ENCODE data around the gene ROPN1L. TPM values are rescaled to one million over a fixed set of nuclear protein-coding genes. Genes with fewer than 3 reads are reported as not detected.

ROPN1L gene
- total RNA-seq, 1 experiment from 2014 or later: 7.1 TPM

GRCh38 chr5:10480237-10480985, 38.7 kb downstream of the ROPN1L start:
- H3K4me1 ChIP-seq (replicated peaks; ENCODE audit: insufficient read depth): peaks cover 50% of the 10 kb centered on the region

GRCh38 chr5:10481241-10481935, 39.7 kb downstream of the ROPN1L start:
- Histone ChIP-seq H3K9me3 (ENCODE audit: insufficient read depth, low read depth) (no peaks in the 10 kb centered on the region), H3K27me3 (ENCODE audit: insufficient read depth, low read depth) (no peaks in the 10 kb centered on the region), H3K4me3 (no peak overlapping the region), H3K4me1 (replicated peaks; ENCODE audit: insufficient read depth) (peaks cover 50% of the 10 kb centered on the region), H3K36me3 (ENCODE audit: low read depth) (no peaks in the 10 kb centered on the region), H2AFZ (no peak overlapping the region), H4K20me1 (ENCODE audit: insufficient read depth) (no peaks in the 10 kb centered on the region), H3F3A (ENCODE audit: insufficient read depth, low read depth) (peaks cover 38% of the 10 kb centered on the region), H3K4me2 (peak overlapping the region; percentile 17), H3K9me2 (ENCODE audit: insufficient read depth) (no peaks in the 10 kb centered on the region), H3K27ac (peak overlapping the region; percentile 0; the same call in 1 of the 2 replicates), H3K79me2 (ENCODE audit: low read depth) (no peaks in the 10 kb centered on the region)
- peak; percentile 40 to 79 for DNase-seq
- intact Hi-C loops (cut with micrococcal nuclease; ENCODE audit: unreplicated experiment): loop anchor here (1.0 kb wide), 1 partner anchor 14 kb away; no protein-coding TSS in a partner anchor
- BruUV-seq (replicated peaks): no TSS peak
- ChIA-PET POLR2A (ENCODE audit: unreplicated experiment) (no interaction called here), CTCF (interaction anchor here (1.3 kb wide), 1 partner anchor 70 kb away, joined by 4 read pairs; no protein-coding TSS in a partner anchor)
- TF ChIP-seq CTCF (conservative IDR thresholded peaks at IDR 0.05): no peak
- no peak for TF ChIP-seq EZH2 (IDR thresholded peaks at IDR 0.05; ENCODE audit: low read depth)

More at GRCh38 chr5:10480237-10480985, 38.7 kb downstream of the ROPN1L start:
- H3K27ac ChIP-seq: peak overlapping the region; percentile 79
- H4K20me1 ChIP-seq (ENCODE audit: insufficient read depth): no peaks in the 10 kb centered on the region
- H3K9me3 ChIP-seq (ENCODE audit: insufficient read depth, low read depth): no peaks in the 10 kb centered on the region
- BruUV-seq (replicated peaks): no TSS peak
- no peaks in the 10 kb centered on the region for H3K36me3 ChIP-seq (ENCODE audit: low read depth)
- TF ChIP-seq CTCF (conservative IDR thresholded peaks at IDR 0.05) (no peak), EZH2 (IDR thresholded peaks at IDR 0.05; ENCODE audit: low read depth) (no peak)
- POLR2A ChIA-PET (ENCODE audit: unreplicated experiment): no interaction called here
- DNase-seq: no peak
- intact Hi-C loops (cut with micrococcal nuclease; ENCODE audit: unreplicated experiment): no loop called here
- H3K27me3 ChIP-seq (ENCODE audit: insufficient read depth, low read depth): no peaks in the 10 kb centered on the region
- H3F3A ChIP-seq (ENCODE audit: insufficient read depth, low read depth): peaks cover 38% of the 10 kb centered on the region
- H2AFZ ChIP-seq: no peak overlapping the region
- H3K79me2 ChIP-seq (ENCODE audit: low read depth): no peaks in the 10 kb centered on the region
- H3K4me2 ChIP-seq: peak overlapping the region; percentile 17; the same call in 1 of the 2 replicates
- CTCF ChIA-PET: interaction anchor here (1.3 to 1.4 kb wide), 2 partner anchors 26 to 71 kb away, joined by 4 read pairs; no protein-coding TSS in a partner anchor
- H3K4me3 ChIP-seq: no peak overlapping the region
- H3K9me2 ChIP-seq (ENCODE audit: insufficient read depth): no peaks in the 10 kb centered on the region

GRCh38 chr5:10482791-10483530, 41.3 kb downstream of the ROPN1L start:
- no peak for DNase-seq
- H4K20me1 ChIP-seq (ENCODE audit: insufficient read depth): no peaks in the 10 kb centered on the region
- TF ChIP-seq CTCF (conservative IDR thresholded peaks at IDR 0.05) (no peak), EZH2 (IDR thresholded peaks at IDR 0.05; ENCODE audit: low read depth) (no peak)
- H3K27ac ChIP-seq: no peak overlapping the region
- no peak overlapping the region for H3K4me3 ChIP-seq
- POLR2A ChIA-PET (ENCODE audit: unreplicated experiment): no interaction called here
- BruUV-seq (replicated peaks): no TSS peak
- peaks cover 37% of the 10 kb centered on the region for H3F3A ChIP-seq (ENCODE audit: insufficient read depth, low read depth)
- H3K36me3 ChIP-seq (ENCODE audit: low read depth): no peaks in the 10 kb centered on the region
- peaks cover 56% of the 10 kb centered on the region for H3K4me1 ChIP-seq (replicated peaks; ENCODE audit: insufficient read depth)
- H3K9me3 ChIP-seq (ENCODE audit: insufficient read depth, low read depth): no peaks in the 10 kb centered on the region
- CTCF ChIA-PET: no interaction called here
- intact Hi-C loops (cut with micrococcal nuclease; ENCODE audit: unreplicated experiment): no loop called here
- no peak overlapping the region for H3K4me2 ChIP-seq
- H3K79me2 ChIP-seq (ENCODE audit: low read depth): no peaks in the 10 kb centered on the region
- no peak overlapping the region for H2AFZ ChIP-seq
- H3K27me3 ChIP-seq (ENCODE audit: insufficient read depth, low read depth): no peaks in the 10 kb centered on the region
- H3K9me2 ChIP-seq (ENCODE audit: insufficient read depth): no peaks in the 10 kb centered on the region

All from PC-9 (cell line).